PC-3 (cell line): ENCODE data around the gene QRSL1. TPM values are rescaled to one million over a fixed set of nuclear protein-coding genes. Genes with fewer than 3 reads are reported as not detected.
"Not testable (repeated sequence)": the region's sequence is repeated elsewhere in the genome, so short reads cannot be mapped to it uniquely, and the experiment has no call there.

Experiments used
- ATAC-seq: fragments of 200-7000 bp; cut with Tn5 transposase; 2 replicates; pipeline ENCODE4 v1.9.1; 2020; ENCODE audit warnings: mild to moderate bottlenecking, moderate library complexity
- BruUV-seq: library from RNA; stranded (reverse); fragments of 400-500 nt; replicated peaks from 2 replicates; lab custom pipeline; 2021; lab: Mats Ljungman, UMichigan
- CTCF ChIA-PET: fragments of 300-600 bp; sonication (Branson Sonifier 250); formaldehyde crosslinking; loops from one replicate; lab custom pipeline; 2022; ENCODE audit warnings: antibody characterized with exemption; lab: Charles Lee
- POLR2A ChIA-PET: fragments of 300-600 bp; sonication (Branson Sonifier 250); formaldehyde crosslinking; loops from one replicate; lab custom pipeline; 2022; ENCODE audit warnings: antibody characterized with exemption; ENCODE audit not compliant: unreplicated experiment; lab: Charles Lee
- DNase-seq: peaks from one replicate; pipeline ENCODE4 v3.0.0-alpha.2; 2015
- H2AFZ ChIP-seq: fragments of 300-600 bp; sonication (generic); 2 replicates; pipeline ENCODE4 v1.6.0; 2016; ENCODE audit warnings: antibody characterized with exemption, low read length
- H3F3A ChIP-seq: fragments of 300-600 bp; sonication (generic); one replicate; pipeline ENCODE4 v1.6.0; 2017; ENCODE audit warnings: antibody characterized with exemption, low read length, control low read depth, mild to moderate bottlenecking; ENCODE audit not compliant: unreplicated experiment
- H3K27ac ChIP-seq: fragments of 300-600 bp; sonication (generic); 2 replicates; pipeline ENCODE4 v1.5.1; 2016; ENCODE audit warnings: mild to moderate bottlenecking, low read length
- H3K27me3 ChIP-seq: fragments of 300-600 bp; sonication (generic); 2 replicates; pipeline ENCODE4 v1.6.1; 2016; ENCODE audit warnings: low read length, mixed read lengths
- H3K36me3 ChIP-seq: fragments of 300-600 bp; sonication (generic); 2 replicates; pipeline ENCODE4 v1.6.1; 2016; ENCODE audit warnings: low read depth, mixed run types, low read length, mixed read lengths
- H3K4me1 ChIP-seq: fragments of 300-600 bp; sonication (generic); 2 replicates; pipeline ENCODE4 v1.5.1; 2016; ENCODE audit warnings: low read length; ENCODE audit not compliant: insufficient read depth
- H3K4me2 ChIP-seq: fragments of 300-600 bp; sonication (generic); 2 replicates; pipeline ENCODE4 v1.6.0; 2016; ENCODE audit warnings: low read length
- H3K4me3 ChIP-seq: fragments of 300-600 bp; sonication (generic); 2 replicates; pipeline ENCODE4 v1.5.1; 2016; ENCODE audit warnings: mild to moderate bottlenecking, low read length, mixed read lengths
- H3K79me2 ChIP-seq: fragments of 300-600 bp; sonication (generic); 2 replicates; pipeline ENCODE4 v1.6.1; 2017; ENCODE audit warnings: low read length, mixed read lengths
- H3K9ac ChIP-seq: fragments of 300-600 bp; sonication (generic); 2 replicates; pipeline ENCODE4 v1.6.0; 2016; ENCODE audit warnings: mild to moderate bottlenecking, low read length
- H3K9me2 ChIP-seq: fragments of 300-600 bp; sonication (generic); replicated peaks from 2 replicates; pipeline ENCODE4 v1.6.1; 2016; ENCODE audit warnings: mixed run types, low read length, mixed read lengths
- H3K9me3 ChIP-seq: fragments of 300-600 bp; sonication (generic); 2 replicates; pipeline ENCODE4 v1.6.1; 2016; ENCODE audit warnings: low read length, mixed read lengths
- H4K20me1 ChIP-seq: fragments of 300-600 bp; sonication (generic); 2 replicates; pipeline ENCODE4 v1.6.1; 2016; ENCODE audit warnings: low read length, mixed read lengths
- CTCF ChIP-seq: fragments of 300-600 bp; sonication (generic); conservative IDR thresholded peaks from 2 replicates; pipeline ENCODE4 v1.5.1; 2017; ENCODE audit warnings: antibody characterized with exemption, low read depth, mild to moderate bottlenecking, low read length
- EZH2 ChIP-seq: fragments of 300-600 bp; sonication (generic); IDR thresholded peaks from one replicate; pipeline ENCODE4 v1.6.1; 2017; ENCODE audit warnings: antibody characterized with exemption, mild to moderate bottlenecking, low read length; ENCODE audit not compliant: unreplicated experiment
- EZH2phosphoT487 ChIP-seq: fragments of 300-600 bp; sonication (generic); IDR thresholded peaks from 2 replicates; pipeline ENCODE4 v1.6.1; 2018; ENCODE audit warnings: mild to moderate bottlenecking, antibody characterized with exemption, low read length, borderline replicate concordance
- intact Hi-C: fragments of 100-400 bp; cut with micrococcal nuclease; formaldehyde crosslinking; loops from 2 replicates; pipeline ENCODE4 v1.9.0; 2023
- total RNA-seq: library from RNA; depleted of rRNA; stranded (reverse); fragments of >200 nt; gene quantifications from 2 replicates; pipeline ENCODE4 v1.2.3, GENCODE V29; 2014

The QRSL1 gene
- total RNA-seq, 1 experiment from 2014 or later = 10.0 TPM

- intact Hi-C loops = no loop called here
- Histone ChIP-seq H3K27me3 (no peaks in the 10 kb centered on the region), H4K20me1 (no peaks in the 10 kb centered on the region), H3F3A (no peaks in the 10 kb centered on the region), H3K9me3 (no peaks in the 10 kb centered on the region), H3K4me1 (no peaks in the 10 kb centered on the region; the same call in 1 of the 2 replicates), H3K9ac (no peak overlapping the region), H3K36me3 (no peaks in the 10 kb centered on the region), H3K27ac (no peak overlapping the region), H3K4me3 (no peak overlapping the region), H3K9me2 (no peaks in the 10 kb centered on the region), H2AFZ (no peak overlapping the region), H3K79me2 (no peaks in the 10 kb centered on the region), H3K4me2 (no peak overlapping the region)
- ChIA-PET CTCF (no interaction called here), POLR2A (no interaction called here)
- no peak for DNase-seq
- BruUV-seq = no TSS peak
- no peak for TF ChIP-seq EZH2phosphoT487
- TF ChIP-seq CTCF = no peak
- TF ChIP-seq EZH2 = no peak
- no peak for ATAC-seq
Measured at GRCh38 chr6:106623039-106623438, 6.3 kb upstream of the QRSL1 start.

- Histone ChIP-seq H3K27ac (no peak overlapping the region), H3K4me3 (no peak overlapping the region), H4K20me1 (no peaks in the 10 kb centered on the region), H3K9me2 (no peaks in the 10 kb centered on the region), H3K27me3 (no peaks in the 10 kb centered on the region), H3K9me3 (no peaks in the 10 kb centered on the region), H3F3A (no peaks in the 10 kb centered on the region), H3K36me3 (no peaks in the 10 kb centered on the region), H3K79me2 (peaks cover 27% of the 10 kb centered on the region), H3K9ac (no peak overlapping the region), H3K4me1 (peaks cover 3% of the 10 kb centered on the region), H3K4me2 (no peak overlapping the region), H2AFZ (no peak overlapping the region)
- ChIA-PET POLR2A (interaction anchor here (0.7 kb wide), 1 partner anchor 18 kb away, joined by 4 read pairs; no protein-coding TSS in a partner anchor), CTCF (no interaction called here)
- TF ChIP-seq EZH2phosphoT487 (no peak), EZH2 (no peak), CTCF (no peak)
- DNase-seq = no peak
- intact Hi-C loops = no loop called here
- ATAC-seq = no peak
- no TSS peak for BruUV-seq
Measured at GRCh38 chr6:106626485-106626884, 2.9 kb upstream of the QRSL1 start.

GRCh38 chr6:106627760-106628159 lies 1.6 kb upstream of the QRSL1 start:
- intact Hi-C loops, H3F3A ChIP-seq, H3K9ac ChIP-seq, H3K9me2 ChIP-seq, H3K27me3 ChIP-seq, BruUV-seq, H4K20me1 ChIP-seq, CTCF ChIA-PET, H3K9me3 ChIP-seq, H3K36me3 ChIP-seq, H3K4me1 ChIP-seq, POLR2A ChIA-PET: not testable (repeated sequence)
- peak overlapping the region; percentile 6; the same call in 1 of the 2 replicates for H3K27ac ChIP-seq
- ATAC-seq = peak; percentile 47
- H3K79me2 ChIP-seq = peaks cover 39% of the 10 kb centered on the region
- peak; percentile 51 for DNase-seq
- peak overlapping the region; percentile 96 for H2AFZ ChIP-seq
- H3K4me2 ChIP-seq = peak overlapping the region; percentile 94
- H3K4me3 ChIP-seq = peak overlapping the region; percentile 99
